HEK293 (cell line): ENCODE data around the gene C19orf47.

Experiments used
- CTCF ChIA-PET: fragments of 350-600 bp; formaldehyde crosslinking; extraction: SDS; loops from one replicate; lab custom pipeline; 2021; ENCODE audit warnings: antibody characterized with exemption; lab: Yijun Ruan, JAX
- POLR2A ChIA-PET: fragments of 300-600 bp; formaldehyde crosslinking; extraction: SDS; loops from one replicate; lab custom pipeline; 2020; ENCODE audit warnings: antibody characterized with exemption, inconsistent platforms; lab: Yijun Ruan, JAX
- H3K27ac ChIP-seq: fragments of 200-500 bp; sonication (Bioruptor generic); 2 replicates; pipeline ENCODE4 v1.5.1; 2014; ENCODE audit warnings: low read depth, low read length, control low read depth, inconsistent platforms; ENCODE audit errors: extremely low read depth
- H3K36me3 ChIP-seq, 2 experiments: fragments of 200-500 bp in 1 of 2; sonication (Bioruptor generic) in 1 of 2; 1 replicate in 1 of 2; 2 replicates in 1 of 2; pipeline ENCODE4 v1.5.1; 2014 to 2017; ENCODE audit warnings: inconsistent platforms in 2 of 2, low read length in 2 of 2; ENCODE audit not compliant: control insufficient read depth in 2 of 2, insufficient read depth in 1 of 2
- H3K4me1 ChIP-seq: fragments of 200-500 bp; sonication (Bioruptor generic); 2 replicates; pipeline ENCODE4 v1.5.1; 2014; ENCODE audit warnings: mild to moderate bottlenecking, low read length, inconsistent platforms; ENCODE audit not compliant: control insufficient read depth, insufficient read depth
- H3K4me3 ChIP-seq: 2 replicates; pipeline ENCODE4 v1.5.1; 2011; ENCODE audit warnings: low read depth, mild to moderate bottlenecking, control low read depth, low read length, moderate library complexity
- H3K9me3 ChIP-seq: fragments of 200-500 bp; sonication (Bioruptor generic); 2 replicates; pipeline ENCODE4 v1.5.1; 2014; ENCODE audit warnings: low read depth, low read length, inconsistent platforms; ENCODE audit not compliant: control insufficient read depth, insufficient read depth
- KLF16 ChIP-seq: fragments of 450-650 bp; formaldehyde crosslinking; IDR thresholded peaks from 2 replicates; pipeline ENCODE4 v1.5.1; 2017; ENCODE audit warnings: missing biosample characterization, missing genetic modification characterization
- PRDM1 ChIP-seq: fragments of 450-650 bp; formaldehyde crosslinking; IDR thresholded peaks from 2 replicates; pipeline ENCODE4; 2016; ENCODE audit warnings: missing biosample characterization, missing genetic modification characterization
- PRDM10 ChIP-seq: fragments of 450-650 bp; formaldehyde crosslinking; IDR thresholded peaks from 2 replicates; pipeline ENCODE4 v1.5.1; 2016; ENCODE audit warnings: missing biosample characterization, missing genetic modification characterization
- PRDM2 ChIP-seq: fragments of 450-650 bp; formaldehyde crosslinking; IDR thresholded peaks from 2 replicates; pipeline ENCODE4 v1.5.1; 2016; ENCODE audit warnings: missing biosample characterization, missing genetic modification characterization, borderline replicate concordance
- REST ChIP-seq: fragments of 450-650 bp; formaldehyde crosslinking; IDR thresholded peaks from 2 replicates; pipeline ENCODE4 v1.5.1; 2016; ENCODE audit warnings: missing biosample characterization, missing genetic modification characterization
- SCRT1 ChIP-seq: fragments of 450-650 bp; formaldehyde crosslinking; IDR thresholded peaks from 2 replicates; pipeline ENCODE4 v1.5.1; 2016; ENCODE audit warnings: missing biosample characterization, missing genetic modification characterization, borderline replicate concordance
- SP7 ChIP-seq: fragments of 450-650 bp; formaldehyde crosslinking; IDR thresholded peaks from 2 replicates; pipeline ENCODE4 v1.5.1; 2016; ENCODE audit warnings: missing biosample characterization, missing genetic modification characterization
- YY2 ChIP-seq: fragments of 450-650 bp; formaldehyde crosslinking; IDR thresholded peaks from 2 replicates; pipeline ENCODE4 v1.5.1; 2016; ENCODE audit warnings: missing biosample characterization, missing genetic modification characterization
- ZBTB17 ChIP-seq: fragments of 450-650 bp; formaldehyde crosslinking; IDR thresholded peaks from 2 replicates; pipeline ENCODE4 v1.5.1; 2016; ENCODE audit warnings: missing biosample characterization, missing genetic modification characterization
- ZFP69B ChIP-seq: fragments of 450-650 bp; formaldehyde crosslinking; IDR thresholded peaks from 2 replicates; pipeline ENCODE4 v1.5.1; 2016; ENCODE audit warnings: missing biosample characterization, missing genetic modification characterization
- ZNF140 ChIP-seq: fragments of 450-650 bp; formaldehyde crosslinking; IDR thresholded peaks from 2 replicates; pipeline ENCODE4 v1.5.1; 2016; ENCODE audit warnings: missing biosample characterization, missing genetic modification characterization
- ZNF146 ChIP-seq: fragments of 450-650 bp; formaldehyde crosslinking; IDR thresholded peaks from 2 replicates; pipeline ENCODE4 v1.5.1; 2016; ENCODE audit warnings: missing biosample characterization, missing genetic modification characterization
- ZNF155 ChIP-seq: fragments of 450-650 bp; formaldehyde crosslinking; IDR thresholded peaks from 2 replicates; pipeline ENCODE4 v1.5.1; 2016; ENCODE audit warnings: missing biosample characterization, missing genetic modification characterization
- ZNF274 ChIP-seq, 2 experiments: fragments of 200-500 bp in 1 of 2; fragments of 450-650 bp in 1 of 2; sonication (Bioruptor generic) in 1 of 2; formaldehyde crosslinking in 1 of 2; IDR thresholded peaks; 2 replicates each; pipeline versions ENCODE4 v1.5.1 to v1.6.1; 2014 to 2016; ENCODE audit warnings: borderline replicate concordance in 1 of 2, inconsistent platforms in 1 of 2, low read length in 1 of 2, missing biosample characterization in 1 of 2, missing genetic modification characterization in 1 of 2
- ZNF311 ChIP-seq: fragments of 450-650 bp; formaldehyde crosslinking; IDR thresholded peaks from 2 replicates; pipeline ENCODE4 v1.5.1; 2017; ENCODE audit warnings: missing biosample characterization, missing genetic modification characterization, borderline replicate concordance
- ZNF335 ChIP-seq: fragments of 450-650 bp; formaldehyde crosslinking; conservative IDR thresholded peaks from 2 replicates; pipeline ENCODE4 v1.5.1; 2016; ENCODE audit warnings: missing biosample characterization, missing genetic modification characterization
- ZNF350 ChIP-seq: fragments of 450-650 bp; formaldehyde crosslinking; IDR thresholded peaks from 2 replicates; pipeline ENCODE4 v1.5.0; 2017; ENCODE audit warnings: missing biosample characterization, mild to moderate bottlenecking, missing genetic modification characterization
- ZNF362 ChIP-seq: fragments of 450-650 bp; formaldehyde crosslinking; IDR thresholded peaks from 2 replicates; pipeline ENCODE4 v1.5.1; 2016; ENCODE audit warnings: missing biosample characterization, missing genetic modification characterization
- ZNF391 ChIP-seq: fragments of 450-650 bp; formaldehyde crosslinking; IDR thresholded peaks from 2 replicates; pipeline ENCODE4 v1.5.1; 2016; ENCODE audit warnings: low read depth, missing biosample characterization, missing genetic modification characterization, borderline replicate concordance
- ZNF555 ChIP-seq: fragments of 450-650 bp; formaldehyde crosslinking; conservative IDR thresholded peaks from 2 replicates; pipeline ENCODE4 v1.5.1; 2017; ENCODE audit warnings: missing biosample characterization, mild to moderate bottlenecking, missing genetic modification characterization, inconsistent platforms
- ZNF843 ChIP-seq: fragments of 450-650 bp; formaldehyde crosslinking; IDR thresholded peaks from 2 replicates; pipeline ENCODE4 v1.5.1; 2016; ENCODE audit warnings: missing biosample characterization, missing genetic modification characterization
- ZSCAN23 ChIP-seq: fragments of 450-650 bp; formaldehyde crosslinking; IDR thresholded peaks from 2 replicates; pipeline ENCODE4 v1.5.1; 2016; ENCODE audit warnings: missing biosample characterization, missing genetic modification characterization

The C19orf47 gene

GRCh38 chr19:40286235-40286970 is 61.8 kb downstream of the C19orf47 start:
- H3K4me3 ChIP-seq: no peak overlapping the region

More at GRCh38 chr19:40286235-40286970, 61.8 kb downstream of the C19orf47 start:
- H3K36me3 ChIP-seq: peaks cover 18 to 22% of the 10 kb centered on the region in 2 experiments
- CTCF ChIA-PET: interaction anchor here (0.5 to 1.5 kb wide), 5 partner anchors 18 to 167 kb away, joined by 3 to 7 read pairs (median 3); no protein-coding TSS in a partner anchor
- H3K4me1 ChIP-seq: peaks cover 38% of the 10 kb centered on the region
- POLR2A ChIA-PET: interaction anchor here (0.5 to 3.3 kb wide), 10 partner anchors 9 to 764 kb away, joined by 3 to 10 read pairs (median 6); partner anchors contain the start of genes C19orf47 and PLD3
- TF ChIP-seq PRDM2: no peak
- TF ChIP-seq KLF16 (tag by site-specific recombination): no peak
- peak; percentile 36; the same call in 1 of the 2 replicates for TF ChIP-seq ZNF335 (tag by site-specific recombination)
- no peak for TF ChIP-seq ZFP69B (tag by site-specific recombination)
- no peak for TF ChIP-seq ZNF555 (tag by site-specific recombination)
- TF ChIP-seq ZNF843 (tag by site-specific recombination): no peak
- TF ChIP-seq ZSCAN23 (tag by site-specific recombination): 0 out of 2 replicates have a peak, but pooled peaks have one; percentile 10
- no peak; the same call in 1 of the 2 replicates for TF ChIP-seq PRDM10 (tag by site-specific recombination)
- no peak for TF ChIP-seq ZNF155 (tag by site-specific recombination)
- TF ChIP-seq ZNF274 (IDR thresholded peaks at IDR 0.05; ENCODE audit: low read length): no peak
- TF ChIP-seq ZNF274 (tag by site-specific recombination; IDR thresholded peaks at IDR 0.05; ENCODE audit: borderline replicate concordance): no peak
- no peak for TF ChIP-seq ZNF140 (tag by site-specific recombination)
- 0 out of 2 replicates have a peak, but pooled peaks have one; percentile 33 for TF ChIP-seq ZNF391 (tag by site-specific recombination)
- TF ChIP-seq ZNF311 (tag by site-specific recombination): no peak
- TF ChIP-seq REST (tag by site-specific recombination): no peak
- TF ChIP-seq ZBTB17 (tag by site-specific recombination): peak; percentile 96
- TF ChIP-seq ZNF350 (tag by site-specific recombination): no peak
- TF ChIP-seq SCRT1 (tag by site-specific recombination): no peak
- 0 out of 2 replicates have a peak, but pooled peaks have one; percentile 8 for TF ChIP-seq SP7
- peak; percentile 31; the same call in 1 of the 2 replicates for TF ChIP-seq PRDM1 (tag by site-specific recombination)
- peak; percentile 97 for TF ChIP-seq ZNF362 (tag by site-specific recombination)
- TF ChIP-seq YY2 (tag by site-specific recombination): 0 out of 2 replicates have a peak, but pooled peaks have one; percentile 23
- TF ChIP-seq ZNF146: no peak
- peak overlapping the region; percentile 99 for H3K27ac ChIP-seq
- H3K9me3 ChIP-seq: no peaks in the 10 kb centered on the region
